Nephron (organoid): Measurements from ENCODE around the gene DTNBP1.
"Not testable (repeated sequence)": the region's sequence is repeated elsewhere in the genome, so short reads cannot be mapped to it uniquely, and the experiment has no call there.

Experiments used
- H3K27ac Mint-ChIP-seq, 3 experiments: 2 replicates each; pipeline ENCODE4 v1.8.0; 2020; ENCODE audit warnings: mixed read lengths in 3 of 3, mild to moderate bottlenecking in 2 of 3, moderate library complexity in 1 of 3
- H3K27me3 Mint-ChIP-seq: 2 replicates; pipeline ENCODE4 v1.8.0; 2021; ENCODE audit warnings: low read depth, mild to moderate bottlenecking, moderate library complexity, mixed read lengths
- H3K36me3 Mint-ChIP-seq: 2 replicates; pipeline ENCODE4 v1.8.0; 2020; ENCODE audit warnings: low read depth, mixed read lengths
- H3K4me1 Mint-ChIP-seq: 2 replicates; pipeline ENCODE4 v1.8.0; 2020; ENCODE audit warnings: mixed read lengths
- H3K4me3 Mint-ChIP-seq, 3 experiments: 2 replicates each; pipeline ENCODE4 v1.8.0; 2020; ENCODE audit warnings: mild to moderate bottlenecking in 3 of 3, mixed read lengths in 3 of 3, moderate library complexity in 2 of 3
- H3K9me3 Mint-ChIP-seq: 2 replicates; pipeline ENCODE4 v1.8.0; 2020; ENCODE audit warnings: mixed read lengths
- TF ChIP-seq, protein P1 (sequence below), 3 experiments: fragments of 200-600 bp; sonication (generic); IDR thresholded peaks; one replicate each; pipeline ENCODE4 v1.5.0; 2021; ENCODE audit warnings: antibody characterized with exemption in 3 of 3; ENCODE audit not compliant: unreplicated experiment in 3 of 3

Gene DTNBP1

GRCh38 chr6:15549371-15549770 lies 113.5 kb downstream of the DTNBP1 start:
- H3K4me1 Mint-ChIP-seq: peaks cover 33% of the 10 kb centered on the region
- H3K9me3 Mint-ChIP-seq: no peaks in the 10 kb centered on the region
- no peaks in the 10 kb centered on the region for H3K36me3 Mint-ChIP-seq
- H3K27me3 Mint-ChIP-seq: no peaks in the 10 kb centered on the region
- peak overlapping the region in 1 of 3 experiments; percentile 20 for H3K27ac Mint-ChIP-seq
- H3K4me3 Mint-ChIP-seq: no peak overlapping the region
- TF ChIP-seq, protein P1, sequence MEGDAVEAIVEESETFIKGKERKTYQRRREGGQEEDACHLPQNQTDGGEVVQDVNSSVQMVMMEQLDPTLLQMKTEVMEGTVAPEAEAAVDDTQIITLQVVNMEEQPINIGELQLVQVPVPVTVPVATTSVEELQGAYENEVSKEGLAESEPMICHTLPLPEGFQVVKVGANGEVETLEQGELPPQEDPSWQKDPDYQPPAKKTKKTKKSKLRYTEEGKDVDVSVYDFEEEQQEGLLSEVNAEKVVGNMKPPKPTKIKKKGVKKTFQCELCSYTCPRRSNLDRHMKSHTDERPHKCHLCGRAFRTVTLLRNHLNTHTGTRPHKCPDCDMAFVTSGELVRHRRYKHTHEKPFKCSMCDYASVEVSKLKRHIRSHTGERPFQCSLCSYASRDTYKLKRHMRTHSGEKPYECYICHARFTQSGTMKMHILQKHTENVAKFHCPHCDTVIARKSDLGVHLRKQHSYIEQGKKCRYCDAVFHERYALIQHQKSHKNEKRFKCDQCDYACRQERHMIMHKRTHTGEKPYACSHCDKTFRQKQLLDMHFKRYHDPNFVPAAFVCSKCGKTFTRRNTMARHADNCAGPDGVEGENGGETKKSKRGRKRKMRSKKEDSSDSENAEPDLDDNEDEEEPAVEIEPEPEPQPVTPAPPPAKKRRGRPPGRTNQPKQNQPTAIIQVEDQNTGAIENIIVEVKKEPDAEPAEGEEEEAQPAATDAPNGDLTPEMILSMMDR (IDR thresholded peaks at IDR 0.05; ENCODE audit: unreplicated experiment in 3 of 3): no peak

- Mint-ChIP-seq H3K4me3 (no peak overlapping the region), H3K36me3 (no peaks in the 10 kb centered on the region), H3K4me1 (peaks cover 33% of the 10 kb centered on the region), H3K27ac (peak overlapping the region in 2 of 3 experiments; percentile 37 to 60), H3K9me3 (no peaks in the 10 kb centered on the region), H3K27me3 (no peaks in the 10 kb centered on the region)
- TF ChIP-seq, protein P1 (IDR thresholded peaks at IDR 0.05; ENCODE audit: unreplicated experiment in 3 of 3): no peak
Measured at GRCh38 chr6:15547400-15547799, 115.4 kb downstream of the DTNBP1 start.

DNA sequence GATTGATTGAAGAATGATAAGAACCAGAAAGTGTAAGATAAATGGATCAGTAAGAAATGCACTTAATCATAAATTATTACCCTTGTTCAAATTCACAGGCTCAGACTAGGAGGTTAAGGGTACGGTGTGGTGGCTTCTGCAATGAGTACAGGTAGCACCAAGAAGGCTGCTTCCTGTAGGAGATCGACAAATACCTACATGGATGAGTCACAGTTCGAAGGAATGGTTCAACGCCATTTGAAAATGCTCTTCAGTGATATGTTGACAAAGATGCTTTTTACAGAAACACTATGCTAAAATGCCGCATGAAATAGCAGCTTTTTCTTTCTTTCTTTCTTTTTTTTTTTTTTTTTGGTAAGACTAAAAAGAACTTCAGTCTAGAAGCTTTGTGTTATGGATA lies 116.2 kb downstream of the DTNBP1 start:
- Mint-ChIP-seq H3K4me3 (no peak overlapping the region), H3K36me3 (no peaks in the 10 kb centered on the region), H3K27me3 (no peaks in the 10 kb centered on the region), H3K27ac (peak overlapping the region in 1 of 3 experiments; percentile 37), H3K9me3 (no peaks in the 10 kb centered on the region), H3K4me1 (peaks cover 28% of the 10 kb centered on the region)
- TF ChIP-seq, protein P1 (IDR thresholded peaks at IDR 0.05; ENCODE audit: unreplicated experiment in 3 of 3): no peak

- Mint-ChIP-seq H3K27ac (no peak overlapping the region), H3K4me1 (peaks cover 21% of the 10 kb centered on the region), H3K27me3 (no peaks in the 10 kb centered on the region), H3K4me3 (no peak overlapping the region), H3K36me3 (no peaks in the 10 kb centered on the region), H3K9me3 (no peaks in the 10 kb centered on the region)
- TF ChIP-seq, protein P1 (IDR thresholded peaks at IDR 0.05; ENCODE audit: unreplicated experiment in 3 of 3): no peak
Measured at GRCh38 chr6:15544321-15544900, 118.4 kb downstream of the DTNBP1 start.

DNA sequence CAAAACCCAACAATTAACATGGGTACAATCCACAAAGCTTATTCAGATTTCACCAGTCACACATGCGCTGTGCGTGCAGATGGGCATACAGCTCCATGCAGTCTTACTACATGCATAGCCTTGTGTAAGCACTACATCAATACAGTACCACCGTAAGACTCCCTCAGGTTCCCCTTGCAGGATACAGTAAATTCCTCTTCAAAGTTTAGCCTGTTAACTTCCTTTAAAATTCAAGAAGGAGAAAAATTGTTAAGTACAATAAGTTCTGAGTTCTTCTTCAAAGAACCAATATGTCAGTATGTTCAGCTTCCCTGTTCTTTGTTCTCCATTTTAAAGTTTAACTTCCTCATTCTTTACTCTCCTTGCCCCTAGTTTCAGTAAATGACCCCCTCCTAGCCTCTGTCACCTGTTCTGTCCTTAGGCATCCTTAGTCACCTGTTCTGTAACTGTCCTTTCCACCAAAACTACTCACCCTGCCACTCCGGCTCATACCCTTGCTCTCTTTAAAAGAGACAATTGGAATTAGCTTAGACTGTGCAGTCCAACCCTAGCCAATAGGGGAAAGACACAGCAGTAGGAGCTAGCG lies 119.4 kb downstream of the DTNBP1 start:
- not testable (repeated sequence) for H3K4me3 Mint-ChIP-seq, H3K36me3 Mint-ChIP-seq, H3K27me3 Mint-ChIP-seq, H3K27ac Mint-ChIP-seq, H3K9me3 Mint-ChIP-seq
- peaks cover 20% of the 10 kb centered on the region for H3K4me1 Mint-ChIP-seq

GRCh38 chr6:15539722-15540270 lies 123.0 kb downstream of the DTNBP1 start:
- H3K9me3 Mint-ChIP-seq: peaks cover 8% of the 10 kb centered on the region
- peaks cover 10% of the 10 kb centered on the region for H3K36me3 Mint-ChIP-seq
- no peak overlapping the region for H3K4me3 Mint-ChIP-seq
- no peaks in the 10 kb centered on the region for H3K27me3 Mint-ChIP-seq
- TF ChIP-seq, protein P1 (IDR thresholded peaks at IDR 0.05; ENCODE audit: unreplicated experiment in 3 of 3): no peak
- H3K27ac Mint-ChIP-seq: peak overlapping the region; percentile 17 to 59 (median 22)
- H3K4me1 Mint-ChIP-seq: peaks cover 13% of the 10 kb centered on the region
